ENCODE results near the gene NAA40.
"Not testable (repeated sequence)": the region's sequence is repeated elsewhere in the genome, so short reads cannot be mapped to it uniquely, and the experiment has no call there.

NAA40 gene

GRCh38 chr11:63939397-63939891 lies 642 bp downstream of the NAA40 start:
- DNase-seq (ENCODE audit: low spot score): no peak

- no peak for DNase-seq (ENCODE audit: low spot score)
Observed at GRCh38 chr11:63940786-63941185, 2.0 kb downstream of the NAA40 start.

GRCh38 chr11:63941901-63942300 lies 3.1 kb downstream of the NAA40 start:
- no peak for DNase-seq (ENCODE audit: low spot score)

- DNase-seq (ENCODE audit: low spot score): no peak
Observed at GRCh38 chr11:63942803-63943202, 4.0 kb downstream of the NAA40 start.

GRCh38 chr11:63944987-63945386 lies 6.2 kb downstream of the NAA40 start:
- no peak for DNase-seq (ENCODE audit: low spot score)

GRCh38 chr11:63945477-63946163 lies 6.8 kb downstream of the NAA40 start:
- DNase-seq (ENCODE audit: low spot score): peak; percentile 72

- peak; percentile 60 for DNase-seq (ENCODE audit: low spot score)
Observed at GRCh38 chr11:63951779-63952536, 13.2 kb downstream of the NAA40 start.

- DNase-seq (ENCODE audit: low spot score): no peak
Observed at GRCh38 chr11:63952570-63952969, 13.8 kb downstream of the NAA40 start.

GRCh38 chr11:63958008-63958407 lies 19.2 kb downstream of the NAA40 start:
- no peak for DNase-seq (ENCODE audit: low spot score)

- no peak for DNase-seq (ENCODE audit: low spot score)
Observed at GRCh38 chr11:63961608-63962412, 23.0 kb downstream of the NAA40 start.

- DNase-seq (ENCODE audit: low spot score): not testable (repeated sequence)
Observed at GRCh38 chr11:63963895-63964294, 25.1 kb downstream of the NAA40 start.

- DNase-seq (ENCODE audit: low spot score): no peak
Observed at GRCh38 chr11:63966444-63966843, 27.6 kb downstream of the NAA40 start.

- no peak for DNase-seq (ENCODE audit: low spot score)
Observed at GRCh38 chr11:63969461-63969860, 30.7 kb downstream of the NAA40 start.

- no peak for DNase-seq (ENCODE audit: low spot score)
Observed at GRCh38 chr11:63970902-63971301, 32.1 kb downstream of the NAA40 start.

GRCh38 chr11:63973912-63974258 lies 35.1 kb downstream of the NAA40 start:
- not testable (repeated sequence) for DNase-seq (ENCODE audit: low spot score)

- DNase-seq (ENCODE audit: low spot score): peak; percentile 99
Observed at GRCh38 chr11:63974259-63975143, 35.7 kb downstream of the NAA40 start, which contains the start of gene COX8A. Gene COX8A, plus strand, starts transcription at chr11:63974620. Its CDS starts 61 bp downstream, at chr11:63974681.

GRCh38 chr11:63978551-63979239 lies 39.9 kb downstream of the NAA40 start:
- no peak for DNase-seq (ENCODE audit: low spot score)

- DNase-seq (ENCODE audit: low spot score): no peak
Observed at GRCh38 chr11:63979426-63979825, 40.6 kb downstream of the NAA40 start.

- no peak for DNase-seq (ENCODE audit: low spot score)
Observed at GRCh38 chr11:63985812-63986155, 47.0 kb downstream of the NAA40 start.

GRCh38 chr11:63986156-63986931 lies 47.5 kb downstream of the NAA40 start, which contains the start of gene OTUB1:
Gene OTUB1, plus strand, starts transcription at chr11:63986438. Its CDS starts 19 bp downstream, at chr11:63986457.
- DNase-seq (ENCODE audit: low spot score): peak; percentile 93
